Right ventricle myocardium inferior (tissue), 1 donor: ENCODE data around the gene EFNA5. TPM values are rescaled to one million over a fixed set of nuclear protein-coding genes. Genes with fewer than 3 reads are reported as not detected.

ENCODE experiments used
- ATAC-seq: fragments of 200-7000 bp; cut with Tn5 transposase; one replicate; pipeline ENCODE4 v1.9.1; 2020; ENCODE audit warnings: mild to moderate bottlenecking, moderate library complexity
- DNase-seq: peaks from one replicate; pipeline ENCODE4 v3.0.0; 2021; ENCODE audit errors: missing footprints
- intact Hi-C: fragments of 100-400 bp; cut with DNase I; formaldehyde crosslinking; loops from one replicate; pipeline ENCODE4 v1.11.0; 2022
- total RNA-seq: library from RNA; stranded (reverse); fragmentation: NEBNext Ultra II Directional; extraction: Animal tissue kit (Norgen Biotek cat#: 25700); gene quantifications from one replicate; pipeline ENCODE4 v1.2.1, GENCODE V29; 2021
- donor health status: DM: no; HTN: yes; CAD: no; lungs with severe emphysema.

The EFNA5 gene
- total RNA-seq, 1 donor from 2014 or later = 28.5 TPM

DNA sequence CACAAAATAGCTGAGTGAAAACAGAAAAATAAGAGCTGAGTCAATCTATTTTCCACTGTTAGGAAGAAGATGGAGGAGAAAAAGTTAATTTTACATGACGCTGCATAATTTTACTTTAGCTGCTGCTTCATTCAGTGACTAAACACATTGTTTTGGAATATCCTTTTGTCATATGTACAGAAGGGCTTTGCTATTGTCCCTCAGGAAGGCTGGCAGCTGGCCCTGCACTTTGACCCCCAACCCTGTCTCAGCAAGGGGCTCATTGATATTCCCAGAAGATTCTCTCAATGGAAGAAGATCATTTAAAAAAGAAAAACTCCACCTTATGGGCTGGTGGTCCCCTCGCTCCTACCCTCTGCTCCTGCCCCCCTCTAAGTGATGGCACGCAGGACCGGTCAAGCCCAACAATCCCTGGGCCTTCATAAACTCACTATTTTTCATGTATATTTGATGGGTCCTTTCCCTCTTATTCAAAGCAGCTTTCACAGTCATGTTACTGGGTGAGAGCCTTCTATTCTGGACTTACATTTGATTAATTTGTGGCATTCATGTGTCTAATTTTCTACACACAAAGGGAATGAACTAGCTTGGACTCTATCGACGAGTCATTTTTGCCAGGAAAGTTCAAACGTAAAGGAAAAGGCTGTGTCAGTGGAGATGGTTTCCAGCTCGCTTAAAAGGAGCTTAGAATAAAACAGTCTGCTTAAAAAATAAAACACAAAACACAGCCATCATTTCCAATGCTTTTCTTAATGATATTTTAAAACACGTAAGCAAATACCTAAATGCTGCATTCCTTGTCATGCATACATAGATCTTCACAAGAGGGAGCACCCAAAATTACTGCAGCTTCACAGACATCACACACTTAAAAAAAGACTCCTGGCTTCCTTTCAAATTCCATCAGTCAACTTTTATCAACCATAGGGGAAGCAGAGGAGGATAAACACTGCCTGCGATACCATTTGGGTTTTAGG lies 104.7 kb downstream of the EFNA5 start:
- DNase-seq (peak; percentile 48), ATAC-seq (no peak)
- intact Hi-C loops = no loop called here

DNA sequence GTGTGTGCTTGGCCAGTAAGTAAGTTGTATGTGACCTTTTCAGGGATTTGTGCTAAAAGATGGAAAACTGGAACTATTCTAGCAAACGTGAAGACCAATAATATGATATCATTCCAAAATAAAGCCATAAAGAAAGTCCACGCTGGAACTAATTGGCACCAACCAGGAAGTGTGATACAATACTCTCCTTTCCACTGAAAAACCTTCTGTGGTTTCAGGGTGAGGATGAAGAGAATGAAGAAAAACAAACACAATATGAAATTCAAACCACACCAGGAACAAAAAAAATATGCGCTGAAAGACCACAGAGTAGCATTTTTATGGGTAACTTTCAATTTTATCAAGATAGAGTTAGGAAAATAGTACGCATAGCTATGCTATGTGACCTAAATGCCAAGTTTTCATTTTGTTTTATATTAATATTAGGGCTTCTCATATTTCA lies 105.8 kb downstream of the EFNA5 start:
- no peak for ATAC-seq
- intact Hi-C loops = no loop called here
- no peak for DNase-seq

DNA sequence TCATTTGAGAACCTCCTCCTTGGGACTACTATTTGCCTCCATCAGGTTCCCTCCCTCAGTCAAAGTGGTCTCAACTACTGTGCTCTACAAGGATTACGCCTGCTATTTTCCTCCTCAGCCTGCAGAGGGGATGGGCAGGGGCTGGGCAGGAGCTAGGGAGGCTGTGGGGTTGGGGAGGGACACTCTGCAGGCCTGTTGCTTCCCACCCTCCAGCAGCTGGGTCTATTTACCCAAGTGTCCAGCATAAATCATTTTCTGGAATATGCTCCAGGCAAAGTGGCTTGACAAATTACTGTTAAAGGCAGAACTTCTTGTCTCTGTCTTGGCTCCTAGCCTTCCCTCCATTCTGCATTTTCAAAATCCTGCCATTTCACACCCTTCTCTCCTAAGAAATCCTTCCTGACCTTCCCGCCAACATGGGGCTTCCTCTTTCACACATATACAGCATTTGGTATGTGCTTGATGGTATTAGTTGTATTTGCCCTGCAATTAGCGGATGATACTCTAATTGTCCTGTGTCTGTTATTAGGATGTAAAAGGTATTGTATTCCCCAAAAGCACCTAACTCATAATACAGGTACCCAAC lies 106.7 kb downstream of the EFNA5 start:
- DNase-seq (no peak), ATAC-seq (no peak)
- intact Hi-C loops = no loop called here

DNA sequence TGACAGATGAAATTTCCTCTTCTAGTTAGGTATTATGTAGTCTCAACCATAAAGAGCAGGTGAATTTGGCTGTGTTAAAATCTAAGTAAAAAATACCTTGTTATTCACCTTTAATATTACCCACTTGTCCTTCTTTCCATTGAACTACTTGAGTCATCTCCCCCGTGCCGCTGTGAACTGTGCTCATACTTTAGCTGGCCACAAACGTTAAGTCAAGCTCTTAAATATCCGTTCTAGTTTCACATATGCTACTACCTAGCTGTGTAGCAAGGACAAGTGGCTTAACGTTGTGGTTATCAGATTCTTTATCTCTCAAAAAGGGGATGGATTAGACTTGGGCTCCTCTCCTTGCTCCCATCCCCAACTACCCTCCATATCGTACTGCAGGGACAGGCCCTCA lies 110.4 kb downstream of the EFNA5 start:
- DNase-seq (no peak), ATAC-seq (no peak)
- intact Hi-C loops = no loop called here

DNA sequence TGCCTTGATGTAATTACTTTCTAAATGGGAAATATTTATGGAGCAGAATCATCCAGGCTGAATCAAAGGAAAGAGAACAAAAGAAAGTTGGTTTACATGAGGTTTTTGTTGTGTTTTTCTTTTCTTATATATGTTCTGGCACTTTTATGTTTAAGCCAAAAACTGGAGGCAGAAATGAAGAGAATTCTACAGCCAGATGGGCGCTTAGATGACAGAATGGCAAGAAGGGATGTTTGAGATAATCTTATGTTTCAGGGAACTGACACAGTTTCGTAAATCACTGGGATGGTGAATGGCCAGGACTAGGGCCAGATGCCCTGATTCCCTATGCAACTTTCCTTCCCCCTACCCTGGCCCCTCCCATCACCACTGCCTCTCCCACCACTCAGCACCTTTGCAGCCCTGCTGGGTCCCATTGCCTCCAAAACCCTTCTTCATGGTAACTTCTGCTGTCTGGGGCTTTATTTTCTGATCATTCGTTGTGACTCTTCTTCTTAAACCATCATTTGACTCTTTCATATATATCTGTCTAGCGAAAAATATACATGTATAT lies 111.8 kb downstream of the EFNA5 start:
- intact Hi-C loops = loop anchor here (5.0 kb wide), 1 partner anchor 113 kb away; the partner anchor contains the start of gene EFNA5
- no peak for ATAC-seq

DNA sequence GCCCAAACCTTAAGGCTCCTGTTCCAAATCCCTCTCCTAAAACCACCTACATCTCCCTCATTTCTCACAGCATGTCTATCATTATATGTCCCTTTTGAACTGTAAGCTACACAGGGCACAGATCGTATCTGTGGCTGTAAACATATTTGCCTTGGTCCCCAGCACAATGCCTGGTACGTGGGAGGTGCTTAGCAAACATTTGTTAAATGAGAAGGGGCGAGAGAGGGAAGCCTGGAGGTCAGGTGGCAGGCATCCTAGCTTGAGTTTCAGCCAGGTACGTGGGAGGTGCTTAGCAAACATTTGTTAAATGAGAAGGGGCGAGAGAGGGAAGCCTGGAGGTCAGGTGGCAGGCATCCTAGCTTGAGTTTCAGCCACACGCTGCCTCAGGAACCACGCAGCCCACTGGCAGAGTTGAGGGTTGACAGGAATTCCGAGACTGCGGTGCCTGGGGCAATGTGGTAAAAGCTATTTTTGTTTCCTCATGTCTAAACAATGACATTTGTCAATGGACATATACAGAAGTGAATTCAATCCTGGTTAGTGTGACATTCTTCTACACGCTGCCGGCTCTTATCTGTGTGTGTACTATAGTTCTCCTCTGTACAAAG lies 113.6 kb downstream of the EFNA5 start:
- ATAC-seq (peak; percentile 82), DNase-seq (peak; percentile 59)
- intact Hi-C loops = loop anchor here (5.0 kb wide), 1 partner anchor 115 kb away; the partner anchor contains the start of gene EFNA5

More for the DNA sequence above, 111.8 kb downstream of the EFNA5 start:
- no peak for DNase-seq

DNA sequence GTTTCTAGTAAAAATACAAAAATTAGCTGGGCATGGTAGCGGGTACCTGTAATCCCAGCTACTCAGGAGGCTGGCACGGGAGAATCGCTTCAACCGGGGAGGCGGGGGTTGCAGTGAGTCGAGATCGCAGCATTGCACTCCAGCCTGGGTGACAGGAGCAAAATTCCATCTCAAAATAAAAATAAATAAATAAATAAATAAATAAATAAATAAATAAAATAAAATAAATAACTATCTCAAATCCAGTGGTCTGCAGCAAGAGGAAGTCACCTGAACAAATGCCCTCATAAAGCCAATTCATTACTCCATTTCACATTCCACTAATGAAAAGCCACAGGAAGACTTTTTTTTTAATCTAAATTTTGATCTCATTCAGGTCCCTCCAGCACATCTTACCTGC lies 114.2 kb downstream of the EFNA5 start:
- DNase-seq (no peak), ATAC-seq (no peak)
- intact Hi-C loops = loop anchor here (5.0 kb wide), 1 partner anchor 116 kb away; the partner anchor contains the start of gene EFNA5

DNA sequence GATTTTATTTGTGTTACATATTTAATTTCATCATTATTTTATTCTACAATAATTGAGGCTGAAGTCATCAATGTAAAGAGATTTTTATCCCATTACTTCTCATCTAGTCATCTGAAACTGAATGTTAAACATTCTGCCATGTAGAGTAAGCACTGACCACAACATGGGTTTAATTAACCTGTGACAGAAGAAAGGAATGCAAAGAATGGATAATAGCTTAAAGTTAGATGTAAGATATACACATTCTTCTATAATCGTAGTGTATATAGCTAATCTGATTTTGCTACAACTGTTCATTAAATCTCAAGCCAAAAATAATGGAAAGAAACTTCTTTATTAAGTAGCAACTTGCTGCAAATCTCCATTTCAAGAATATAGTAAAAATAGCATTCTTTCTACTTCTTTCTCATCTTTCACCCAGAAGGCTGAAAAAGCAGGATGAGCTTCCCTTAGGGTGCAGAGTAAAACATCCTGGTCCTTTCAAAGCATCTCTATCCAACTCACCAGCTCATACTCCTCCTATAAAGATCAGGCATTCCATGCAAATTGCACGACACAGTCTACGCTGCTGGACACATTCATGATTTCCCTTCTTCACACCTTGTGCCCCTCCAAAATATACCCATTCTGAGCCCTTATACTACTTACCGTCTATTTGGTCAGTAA lies 115.2 kb downstream of the EFNA5 start:
- intact Hi-C loops = loop anchor here (5.0 kb wide), 1 partner anchor 117 kb away; the partner anchor contains the start of gene EFNA5
- no peak for ATAC-seq
- no peak for DNase-seq

DNA sequence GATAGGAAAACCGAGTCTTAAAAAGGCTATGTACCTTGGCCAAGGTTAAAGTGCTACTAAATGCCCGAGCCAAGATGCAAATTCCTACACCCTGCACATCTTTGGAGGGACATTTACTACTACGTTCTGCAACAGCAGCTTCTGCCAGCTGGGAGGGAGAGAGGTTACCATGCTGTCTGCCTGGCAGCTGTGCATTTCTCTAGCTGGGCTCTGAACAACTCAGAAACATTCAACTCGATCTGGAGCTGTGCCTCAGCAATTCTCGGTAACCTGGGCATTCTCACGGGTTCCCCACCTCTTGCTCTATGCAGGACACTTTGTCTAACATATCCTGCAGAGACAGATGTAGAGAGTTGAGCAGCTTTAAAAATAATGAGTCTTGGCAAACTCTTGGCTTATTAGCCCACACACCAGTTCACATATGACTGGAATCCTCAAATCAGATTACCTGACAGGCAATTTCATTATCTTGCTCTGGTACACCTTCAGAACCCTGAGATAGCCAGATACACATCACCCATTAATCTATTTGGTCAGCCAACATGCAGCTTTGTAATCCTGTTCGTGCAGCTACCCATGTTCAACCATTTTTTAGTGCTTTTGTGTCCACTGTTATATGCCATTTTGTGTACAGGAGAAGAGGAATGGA lies 115.8 kb downstream of the EFNA5 start:
- intact Hi-C loops = loop anchor here (5.0 kb wide), 1 partner anchor 117 kb away; the partner anchor contains the start of gene EFNA5
- DNase-seq = no peak
- ATAC-seq = peak; percentile 61

DNA sequence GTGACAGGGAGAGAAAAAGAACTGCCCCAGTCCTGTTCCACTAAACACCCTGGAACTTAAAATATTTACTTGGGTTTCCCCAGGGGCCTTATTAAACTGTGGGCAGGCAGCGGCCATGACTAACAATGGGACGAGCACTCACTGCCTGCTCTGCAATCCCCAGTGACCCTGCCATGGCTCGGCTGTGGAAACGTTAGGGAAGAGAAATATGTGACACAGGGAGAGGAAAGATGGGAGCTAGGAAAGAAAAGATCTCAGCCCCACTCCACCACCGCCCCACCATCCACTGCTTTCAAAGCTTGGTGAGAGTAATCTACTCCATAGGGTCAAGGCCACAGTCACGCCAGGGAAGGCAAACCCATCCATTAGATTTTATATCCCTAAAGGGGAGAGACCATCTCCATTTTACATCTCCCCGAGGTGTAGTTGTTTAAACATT lies 117.6 kb downstream of the EFNA5 start:
- no peak for ATAC-seq
- intact Hi-C loops = no loop called here
- DNase-seq = no peak

DNA sequence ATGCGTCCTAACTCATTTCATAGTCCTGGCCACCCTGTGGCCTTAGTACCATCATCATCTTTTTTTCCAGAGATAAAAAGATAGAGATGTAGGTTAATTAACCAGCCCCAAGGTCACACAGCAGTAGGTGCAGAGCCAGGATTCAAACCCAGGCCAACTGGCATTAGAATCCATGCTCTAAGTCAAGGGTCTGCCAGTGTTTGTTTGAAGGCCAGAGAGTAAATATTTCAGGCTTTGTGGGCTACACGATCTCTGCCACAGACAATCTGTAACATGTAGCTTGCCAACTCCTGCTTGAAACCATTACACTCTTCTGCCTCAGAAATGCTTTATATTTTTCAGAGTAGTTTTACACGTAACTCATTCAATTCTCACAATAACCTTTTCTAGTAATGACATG lies 119.6 kb downstream of the EFNA5 start:
- ATAC-seq (no peak), DNase-seq (no peak)
- intact Hi-C loops = no loop called here

DNA sequence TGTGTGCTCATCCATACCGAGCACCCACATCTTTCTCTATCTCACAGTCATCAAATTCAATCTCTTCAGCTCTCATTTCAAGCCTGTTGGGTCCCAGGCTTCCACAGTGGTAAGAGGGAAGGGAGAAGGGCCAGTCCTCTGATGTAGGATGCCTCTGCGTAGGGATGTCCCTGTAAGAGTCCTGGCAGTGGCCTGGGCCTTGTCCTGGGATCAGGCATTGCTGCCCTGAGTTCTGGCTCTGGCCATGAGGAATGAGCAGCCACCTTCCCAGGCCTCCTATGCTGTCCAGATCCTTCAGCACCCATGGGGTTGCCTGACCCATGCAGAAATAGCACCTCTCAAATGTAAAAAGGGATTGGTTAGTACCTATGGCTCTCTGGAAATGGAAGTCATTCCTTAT lies 121.2 kb downstream of the EFNA5 start:
- ATAC-seq = no peak

DNA sequence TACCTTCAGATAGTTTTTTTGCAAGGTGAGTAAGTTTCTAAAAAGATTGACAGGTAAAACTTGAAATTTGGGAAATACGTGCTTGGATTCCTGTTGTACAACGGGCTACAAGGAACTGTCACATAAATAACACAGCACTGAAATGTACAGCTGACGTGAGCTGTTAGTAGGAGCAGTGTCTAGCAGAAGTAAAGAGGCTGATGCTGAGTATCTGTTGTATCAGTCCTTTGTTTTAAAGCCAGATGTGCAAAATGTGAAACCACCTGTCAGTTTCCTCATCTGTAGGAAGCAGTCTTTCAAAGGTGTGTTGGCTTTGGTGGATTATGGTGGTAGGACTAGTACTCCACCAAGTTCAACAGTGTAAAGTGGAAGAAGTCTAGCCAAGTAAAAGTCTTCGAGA lies 122.3 kb downstream of the EFNA5 start:
- no peak for DNase-seq
- no peak for ATAC-seq
- intact Hi-C loops = no loop called here

More for the DNA sequence above, 121.2 kb downstream of the EFNA5 start:
- no peak for DNase-seq
- intact Hi-C loops = no loop called here

DNA sequence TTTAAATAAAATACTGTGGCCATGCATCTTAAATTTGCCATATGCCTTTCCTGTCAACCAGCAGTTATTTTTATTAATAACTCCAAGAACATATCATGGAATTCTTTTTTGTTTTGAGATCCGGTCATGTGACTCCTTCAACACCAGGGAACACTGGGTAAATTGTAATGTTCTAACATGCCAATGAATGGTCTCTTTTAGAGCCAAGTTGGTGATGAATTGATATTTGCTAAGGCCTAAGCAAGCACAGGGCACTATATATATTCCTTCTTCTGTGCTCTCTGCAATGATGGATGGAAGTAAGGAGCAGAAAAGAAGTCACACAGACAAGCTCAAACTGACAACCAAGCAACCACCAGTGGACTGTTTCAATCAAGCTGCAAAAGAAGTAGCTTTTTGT lies 124.0 kb downstream of the EFNA5 start:
- no peak for ATAC-seq
- no peak for DNase-seq
- intact Hi-C loops = no loop called here

DNA sequence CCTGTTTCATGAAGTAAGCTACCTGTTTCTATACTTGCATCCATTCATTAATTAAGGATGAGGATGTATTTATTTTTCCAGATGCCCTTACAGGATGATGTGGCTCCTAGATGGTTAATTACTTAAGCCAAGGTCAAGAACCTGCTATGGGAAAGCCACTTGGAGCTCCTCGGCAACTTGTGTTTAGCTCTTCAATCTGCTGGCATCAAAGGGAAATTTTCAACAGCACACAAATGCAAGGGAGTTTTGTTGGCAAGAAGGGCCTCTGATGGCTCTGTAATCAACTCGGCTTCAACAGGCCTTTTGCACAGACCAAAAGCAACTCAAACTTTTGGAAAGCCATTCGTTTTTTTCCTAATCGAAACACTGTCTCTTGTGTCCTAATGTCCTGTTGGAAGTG lies 125.3 kb downstream of the EFNA5 start:
- intact Hi-C loops = no loop called here
- DNase-seq (no peak), ATAC-seq (no peak)

DNA sequence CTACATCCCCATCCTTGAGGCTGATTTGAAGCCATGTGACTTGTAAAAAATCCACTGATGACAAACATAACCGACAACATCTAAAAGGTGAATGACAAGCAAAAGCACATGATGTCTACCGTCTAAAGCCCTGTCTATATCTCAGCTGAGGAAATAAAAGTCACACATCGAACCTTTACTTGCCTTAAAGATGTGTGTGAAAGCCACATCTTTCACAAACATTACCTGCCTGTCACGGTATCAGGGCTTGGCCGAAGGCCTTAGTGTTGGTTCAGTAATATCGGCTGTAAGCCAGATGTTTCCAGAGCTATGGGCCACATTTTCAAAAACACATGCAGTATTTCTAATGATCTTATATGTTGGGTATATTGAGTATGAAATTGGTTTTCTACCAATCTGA lies 125.8 kb downstream of the EFNA5 start:
- intact Hi-C loops = no loop called here
- DNase-seq (no peak), ATAC-seq (no peak)

DNA sequence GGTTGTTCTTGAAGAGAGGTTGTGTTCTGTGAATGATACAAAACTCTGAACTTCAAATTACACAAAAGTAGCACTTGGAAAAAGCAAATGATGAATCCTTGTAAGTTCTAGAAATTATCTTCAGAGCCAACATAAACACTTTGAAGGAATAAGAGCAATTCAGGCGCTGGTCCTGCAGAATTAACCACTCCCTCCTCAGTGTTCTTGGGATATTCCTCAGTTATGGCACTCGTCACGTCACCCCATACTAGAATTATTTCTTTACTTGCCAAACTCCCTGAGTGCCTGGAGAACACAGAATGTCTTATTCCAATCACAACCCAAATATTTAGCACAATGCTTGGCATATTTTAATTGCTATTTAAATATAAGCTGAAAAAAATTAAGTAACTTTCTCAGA lies 126.3 kb downstream of the EFNA5 start:
- DNase-seq (no peak), ATAC-seq (no peak)
- intact Hi-C loops = no loop called here

DNA sequence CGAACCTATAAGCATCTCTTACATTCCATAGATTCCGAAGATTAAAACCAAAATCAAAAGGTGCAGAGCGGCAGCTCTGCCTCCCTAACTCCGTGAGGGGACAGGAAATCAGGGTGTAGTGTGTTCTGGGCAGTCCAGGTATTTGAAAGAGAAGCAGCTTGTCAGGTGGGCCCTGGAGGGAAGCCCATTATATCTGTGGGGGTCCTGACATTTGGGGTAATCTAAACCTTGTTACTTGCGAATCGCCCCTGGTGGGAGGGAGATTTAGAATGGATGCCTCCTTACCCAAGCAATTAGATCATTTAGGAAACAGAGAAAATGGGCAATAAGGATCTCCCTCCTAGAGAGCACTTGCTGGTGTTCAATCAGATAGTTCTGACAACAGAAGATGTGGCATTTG lies 126.9 kb downstream of the EFNA5 start:
- ATAC-seq (no peak), DNase-seq (no peak)
- intact Hi-C loops = no loop called here
